Endometrial microvascular endothelial cells (primary cell): ENCODE measurements around the gene COL11A2. TPM values are rescaled to one million over a fixed set of nuclear protein-coding genes. Genes with fewer than 3 reads are reported as not detected.

ENCODE experiments used
- in situ Hi-C: cut with HindIII; loops from 2 replicates; pipeline ENCODE4 v1.10.0; 2017; ENCODE audit warnings: low sequenced_read_pairs, low pct_unique_long_range_greater_than_20kb; ENCODE audit errors: inconsistent ontology term
- total RNA-seq: library from RNA; depleted of rRNA; stranded (reverse); fragments of >200 nt; gene quantifications from one replicate; pipeline ENCODE4 v1.2.3, GENCODE V29; 2015; ENCODE audit errors: inconsistent ontology term

The COL11A2 gene
- total RNA-seq, 1 donor from 2014 or later, result not detected

GRCh38 chr6:33128318-33128717 is 63.9 kb downstream of the COL11A2 start:
- in situ Hi-C loops, result no loop called here

- in situ Hi-C loops, result no loop called here
Measured at GRCh38 chr6:33126101-33126714, 66.1 kb downstream of the COL11A2 start.

DNA sequence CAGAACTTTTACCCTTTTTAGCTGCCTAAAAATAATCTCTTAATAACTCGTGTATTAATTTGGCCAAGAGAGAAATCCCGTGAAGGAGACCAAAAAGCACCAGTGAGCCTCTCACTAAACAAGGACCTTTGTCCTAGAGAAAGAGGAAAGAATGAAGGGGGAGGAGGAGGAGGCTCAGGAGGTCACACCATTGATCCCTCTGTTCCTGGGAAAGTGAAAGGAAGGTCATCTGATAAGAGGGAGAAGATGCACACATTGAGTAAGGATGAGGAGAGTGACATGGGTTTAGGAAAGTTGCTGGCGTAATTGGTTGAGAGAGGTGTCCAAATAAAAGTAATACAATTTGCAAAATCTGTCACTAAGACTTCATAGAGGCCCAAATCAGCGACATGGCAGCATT is 67.3 kb downstream of the COL11A2 start:
- in situ Hi-C loops, result no loop called here

- in situ Hi-C loops, result no loop called here
Measured at GRCh38 chr6:33124525-33124901, 67.8 kb downstream of the COL11A2 start.

GRCh38 chr6:33123732-33124524 is 68.3 kb downstream of the COL11A2 start:
- in situ Hi-C loops, result no loop called here

DNA sequence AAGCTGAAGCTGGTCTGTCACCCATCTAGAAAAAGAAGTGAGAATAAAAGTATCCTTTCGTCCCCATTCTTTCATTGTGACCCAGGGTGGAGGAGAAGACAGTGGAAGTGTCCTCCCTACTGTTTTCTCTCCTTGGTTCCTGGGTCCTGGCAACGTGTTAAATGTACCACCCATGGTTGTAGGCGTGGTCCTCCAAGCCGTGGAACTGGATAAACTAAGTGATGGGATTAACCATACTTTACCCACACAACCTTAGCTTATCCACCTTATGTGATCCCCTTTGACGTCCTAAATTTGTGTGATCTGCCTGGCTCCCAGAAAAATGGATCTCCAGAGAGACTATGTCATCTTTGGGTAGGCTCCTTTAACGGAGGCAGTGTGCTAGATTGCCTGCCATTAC is 69.1 kb downstream of the COL11A2 start:
- in situ Hi-C loops, result no loop called here

DNA sequence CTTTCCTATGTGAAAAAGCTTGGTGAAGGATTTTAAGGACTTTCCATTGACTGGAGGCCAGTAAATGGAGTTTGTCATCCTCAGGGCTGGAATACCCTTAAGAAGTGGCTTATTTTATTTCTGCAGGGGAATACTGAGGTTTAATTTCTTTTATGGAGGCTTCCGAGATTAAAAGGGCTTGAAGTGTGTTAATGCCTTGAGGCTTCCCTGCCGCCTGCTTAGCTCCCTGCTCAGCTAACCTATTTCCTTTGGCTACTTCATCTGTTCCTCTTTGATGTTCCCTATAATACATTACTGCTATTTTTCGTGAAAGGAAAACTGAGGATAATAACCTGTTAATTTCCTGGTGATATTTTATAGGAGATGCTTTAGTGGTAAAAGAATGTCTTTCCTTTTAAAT is 72.3 kb downstream of the COL11A2 start:
- in situ Hi-C loops, result no loop called here

DNA sequence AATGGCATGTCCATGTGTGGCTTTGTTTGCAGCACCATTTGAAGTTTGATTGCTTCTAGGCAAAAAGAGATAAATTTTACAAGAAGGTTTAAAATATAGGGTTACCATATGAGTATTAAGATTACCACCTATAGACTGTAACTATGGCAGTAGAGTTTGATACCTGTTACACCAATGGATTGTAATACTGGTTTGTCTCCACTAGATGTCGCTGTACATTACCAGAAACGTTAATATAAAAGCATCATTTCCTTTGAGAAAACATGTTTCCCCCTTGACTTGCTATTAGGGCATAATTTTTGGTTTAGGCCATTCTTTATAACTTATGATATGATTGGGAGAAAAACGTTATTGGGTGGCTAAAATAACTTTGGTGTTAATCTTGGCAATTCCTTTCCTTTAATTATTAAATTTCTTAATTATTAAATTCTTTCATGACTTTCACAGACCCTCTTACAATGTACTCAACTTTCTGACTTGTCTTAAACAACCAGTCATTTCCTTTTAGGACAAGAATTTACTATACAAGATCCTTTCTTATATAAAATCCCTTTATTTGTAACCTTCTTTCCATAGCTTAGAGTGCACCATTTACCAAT is 73.6 kb downstream of the COL11A2 start:
- in situ Hi-C loops, result no loop called here

GRCh38 chr6:33117811-33118277 is 74.4 kb downstream of the COL11A2 start:
- in situ Hi-C loops, result no loop called here

GRCh38 chr6:33116841-33117711 is 75.2 kb downstream of the COL11A2 start:
- in situ Hi-C loops, result no loop called here

DNA sequence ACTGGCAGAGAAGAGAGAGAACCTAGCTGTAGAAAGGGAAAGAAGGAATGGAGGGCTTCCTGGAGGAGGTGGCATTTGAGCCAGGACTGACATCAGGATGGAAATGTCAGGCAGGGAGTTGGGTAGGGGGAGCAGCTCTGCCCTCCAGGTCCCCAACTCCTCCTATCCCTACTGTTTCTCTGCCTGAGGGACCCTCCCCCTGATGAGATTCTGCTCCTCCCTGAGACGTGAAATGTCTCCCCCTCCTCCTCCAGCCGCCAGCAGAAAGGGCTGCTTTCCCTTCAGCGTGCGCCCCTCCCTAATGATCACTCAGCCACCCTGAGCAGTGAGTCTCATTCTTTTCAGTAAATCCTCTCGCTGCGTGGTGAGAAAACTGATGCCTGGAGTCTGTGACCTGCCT is 75.8 kb downstream of the COL11A2 start:
- in situ Hi-C loops, result no loop called here

GRCh38 chr6:33114406-33114805 is 77.9 kb downstream of the COL11A2 start:
- in situ Hi-C loops, result no loop called here

DNA sequence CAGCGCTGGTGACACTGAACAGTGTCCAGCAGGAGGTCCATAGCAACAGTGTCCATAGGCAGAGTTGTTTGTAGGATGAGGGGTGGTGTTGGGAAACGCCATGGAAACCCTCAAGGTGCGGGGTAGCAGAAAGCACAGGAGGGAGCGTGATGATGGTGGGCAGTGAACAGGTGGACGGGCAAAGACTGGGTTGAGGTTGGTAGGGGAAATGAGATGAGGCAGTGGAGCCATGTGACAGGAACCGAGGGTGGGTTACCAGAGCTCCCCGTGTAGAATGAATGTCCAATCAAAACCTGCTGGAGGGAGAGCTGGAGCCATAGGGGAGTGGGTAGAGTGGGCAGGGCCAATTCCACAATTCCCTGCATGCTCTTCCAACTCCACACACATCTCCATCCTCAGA is 78.5 kb downstream of the COL11A2 start:
- in situ Hi-C loops, result no loop called here

Other genes with a start within 250 kb of the COL11A2 start
- 7.3 TPM for gene HLA-DMA, start 239.4 kb downstream of the COL11A2 start, total RNA-seq
- gene BRD2, start 223.9 kb downstream of the COL11A2 start, total RNA-seq, result 105 TPM
- gene HLA-DOA, start 182.9 kb downstream of the COL11A2 start, total RNA-seq, result not detected
- 8.6 TPM for gene HLA-DPA1, start 118.8 kb downstream of the COL11A2 start, total RNA-seq
- 36.7 TPM for gene HLA-DPB1, start 116.5 kb downstream of the COL11A2 start, total RNA-seq
- gene RXRB, start 8.2 kb upstream of the COL11A2 start, total RNA-seq, result 19.3 TPM
- 102 TPM for gene SLC39A7, start 8.4 kb upstream of the COL11A2 start, total RNA-seq
- 6.0 TPM for gene HSD17B8, start 12.2 kb upstream of the COL11A2 start, total RNA-seq
- 9.3 TPM for gene RING1, start 16.0 kb upstream of the COL11A2 start, total RNA-seq
- gene VPS52, start 79.4 kb upstream of the COL11A2 start, total RNA-seq, result 43.4 TPM
- 3,623 TPM for gene RPS18, start 79.6 kb upstream of the COL11A2 start, total RNA-seq
- 4.0 TPM for gene B3GALT4, start 84.7 kb upstream of the COL11A2 start, total RNA-seq
- 75.1 TPM for gene WDR46, start 96.8 kb upstream of the COL11A2 start, total RNA-seq
- gene PFDN6, start 97.1 kb upstream of the COL11A2 start, total RNA-seq, result 59.0 TPM
- 40.3 TPM for gene RGL2, start 106.5 kb upstream of the COL11A2 start, total RNA-seq
- 112 TPM for gene TAPBP, start 121.6 kb upstream of the COL11A2 start, total RNA-seq
- 29.3 TPM for gene ZBTB22, start 125.3 kb upstream of the COL11A2 start, total RNA-seq
- 44.5 TPM for gene DAXX, start 130.5 kb upstream of the COL11A2 start, total RNA-seq
- gene KIFC1, start 199.4 kb upstream of the COL11A2 start, total RNA-seq, result 55.4 TPM
- gene PHF1, start 218.5 kb upstream of the COL11A2 start, total RNA-seq, result 20.3 TPM
- 117 TPM for gene CUTA, start 225.6 kb upstream of the COL11A2 start, total RNA-seq
- gene SYNGAP1, start 227.6 kb upstream of the COL11A2 start, total RNA-seq, result 1.7 TPM